Osteoblast (primary cell): ENCODE results near the gene CRYBB3. TPM values are rescaled to one million over a fixed set of nuclear protein-coding genes. Genes with fewer than 3 reads are reported as not detected.

Experiments
- DNase-seq: peaks from one replicate; pipeline ENCODE4 v3.0.0; 2011; ENCODE audit warnings: low spot score, mixed read lengths; ENCODE audit not compliant: insufficient read length; ENCODE audit errors: missing footprints
- H2AFZ ChIP-seq: 2 replicates; pipeline ENCODE4 v1.6.0; 2011; ENCODE audit warnings: mild to moderate bottlenecking, low read length
- H3K27ac ChIP-seq: 2 replicates; pipeline ENCODE4 v1.5.1; 2011; ENCODE audit warnings: mild to moderate bottlenecking, low read depth, low read length, moderate library complexity
- H3K27me3 ChIP-seq: 2 replicates; pipeline ENCODE4 v1.6.0; 2012; ENCODE audit warnings: mild to moderate bottlenecking, control low read depth, inconsistent platforms, low read length, moderate library complexity; ENCODE audit not compliant: insufficient read depth
- H3K36me3 ChIP-seq: 2 replicates; pipeline ENCODE4 v1.5.1; 2011; ENCODE audit warnings: mild to moderate bottlenecking, low read length, control low read depth, moderate library complexity; ENCODE audit not compliant: insufficient read depth
- H3K4me1 ChIP-seq: 2 replicates; pipeline ENCODE4 v1.5.1; 2011; ENCODE audit warnings: mild to moderate bottlenecking, low read length, control low read depth, moderate library complexity; ENCODE audit not compliant: insufficient read depth
- H3K4me2 ChIP-seq: 2 replicates; pipeline ENCODE4 v1.6.0; 2011; ENCODE audit warnings: mild to moderate bottlenecking, low read length; ENCODE audit not compliant: insufficient read depth
- H3K4me3 ChIP-seq: fragments of 200-600 bp; sonication (generic); 3 replicates; pipeline ENCODE4 v1.5.1; 2012; ENCODE audit warnings: mild to moderate bottlenecking, low read length, inconsistent platforms; ENCODE audit not compliant: insufficient read depth
- H3K79me2 ChIP-seq: 2 replicates; pipeline ENCODE4 v1.6.0; 2012; ENCODE audit warnings: mild to moderate bottlenecking, low read length, control low read depth, inconsistent platforms; ENCODE audit not compliant: insufficient read depth
- H3K9me3 ChIP-seq: 2 replicates; pipeline ENCODE4 v1.5.1; 2011; ENCODE audit warnings: low read depth, low read length, control low read depth
- H4K20me1 ChIP-seq: 2 replicates; pipeline ENCODE4 v1.6.0; 2012; ENCODE audit warnings: mild to moderate bottlenecking, low read length, control low read depth; ENCODE audit not compliant: insufficient read depth
- total RNA-seq: library from RNA; depleted of rRNA; stranded (reverse); fragments of >200 nt; gene quantifications from 2 replicates; pipeline ENCODE4 v1.2.3, GENCODE V29; 2012
- TF ChIP-seq, protein P1 (sequence below): IDR thresholded peaks from 2 replicates; pipeline ENCODE4 v1.5.1; 2011; ENCODE audit warnings: mild to moderate bottlenecking, low read depth, low read length, moderate library complexity; ENCODE audit errors: extremely low read depth

The CRYBB3 gene
- total RNA-seq, 1 donor = not detected

DNA sequence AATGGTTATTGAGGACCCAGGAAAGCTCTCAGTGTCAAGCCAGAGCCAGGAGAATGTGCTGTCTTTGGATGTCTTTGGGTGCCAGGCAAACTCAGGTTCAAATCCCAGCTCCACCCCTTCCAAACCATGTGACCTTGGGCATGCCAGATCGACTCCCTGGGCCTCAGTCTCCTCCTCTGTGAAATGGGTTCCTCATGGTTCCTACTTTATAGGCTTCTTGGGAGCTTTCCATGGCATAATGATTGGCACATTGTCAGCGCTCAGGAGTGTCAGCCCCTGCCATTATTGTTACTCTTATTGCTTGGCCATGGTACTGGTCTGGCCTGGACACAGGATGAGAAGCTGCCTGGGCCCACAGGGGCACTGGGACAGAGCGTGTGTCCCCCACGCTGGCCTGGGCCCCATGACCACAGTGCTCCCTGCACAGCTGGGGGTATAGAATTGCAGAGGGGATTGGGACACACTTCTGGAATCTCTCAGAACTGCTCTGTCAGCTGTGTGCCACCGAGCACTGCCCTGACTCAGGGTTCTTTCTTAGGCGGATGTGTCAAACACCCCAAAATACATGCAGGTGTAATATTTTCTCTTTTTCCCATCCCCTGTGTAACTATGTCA, 37.6 kb upstream of the CRYBB3 start:
- no peak overlapping the region for H3K27ac ChIP-seq
- H3K4me3 ChIP-seq = no peak overlapping the region
- H2AFZ ChIP-seq = no peak overlapping the region
- no peaks in the 10 kb centered on the region for H3K36me3 ChIP-seq
- H3K79me2 ChIP-seq = no peaks in the 10 kb centered on the region
- TF ChIP-seq, protein P1, sequence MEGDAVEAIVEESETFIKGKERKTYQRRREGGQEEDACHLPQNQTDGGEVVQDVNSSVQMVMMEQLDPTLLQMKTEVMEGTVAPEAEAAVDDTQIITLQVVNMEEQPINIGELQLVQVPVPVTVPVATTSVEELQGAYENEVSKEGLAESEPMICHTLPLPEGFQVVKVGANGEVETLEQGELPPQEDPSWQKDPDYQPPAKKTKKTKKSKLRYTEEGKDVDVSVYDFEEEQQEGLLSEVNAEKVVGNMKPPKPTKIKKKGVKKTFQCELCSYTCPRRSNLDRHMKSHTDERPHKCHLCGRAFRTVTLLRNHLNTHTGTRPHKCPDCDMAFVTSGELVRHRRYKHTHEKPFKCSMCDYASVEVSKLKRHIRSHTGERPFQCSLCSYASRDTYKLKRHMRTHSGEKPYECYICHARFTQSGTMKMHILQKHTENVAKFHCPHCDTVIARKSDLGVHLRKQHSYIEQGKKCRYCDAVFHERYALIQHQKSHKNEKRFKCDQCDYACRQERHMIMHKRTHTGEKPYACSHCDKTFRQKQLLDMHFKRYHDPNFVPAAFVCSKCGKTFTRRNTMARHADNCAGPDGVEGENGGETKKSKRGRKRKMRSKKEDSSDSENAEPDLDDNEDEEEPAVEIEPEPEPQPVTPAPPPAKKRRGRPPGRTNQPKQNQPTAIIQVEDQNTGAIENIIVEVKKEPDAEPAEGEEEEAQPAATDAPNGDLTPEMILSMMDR = no peak
- H3K27me3 ChIP-seq = no peaks in the 10 kb centered on the region
- H4K20me1 ChIP-seq = peaks cover 29% of the 10 kb centered on the region
- DNase-seq = no peak
- H3K4me1 ChIP-seq = peaks cover 8% of the 10 kb centered on the region
- H3K4me2 ChIP-seq = no peak overlapping the region
- no peaks in the 10 kb centered on the region for H3K9me3 ChIP-seq

GRCh38 chr22:25162561-25162960, 37.1 kb upstream of the CRYBB3 start:
- H3K4me2 ChIP-seq = no peak overlapping the region
- no peaks in the 10 kb centered on the region for H3K79me2 ChIP-seq
- no peak overlapping the region for H2AFZ ChIP-seq
- peaks cover 8% of the 10 kb centered on the region for H3K4me1 ChIP-seq
- H4K20me1 ChIP-seq = peaks cover 28% of the 10 kb centered on the region
- H3K27ac ChIP-seq = no peak overlapping the region
- no peaks in the 10 kb centered on the region for H3K27me3 ChIP-seq
- no peak for DNase-seq
- no peak overlapping the region for H3K4me3 ChIP-seq
- no peaks in the 10 kb centered on the region for H3K36me3 ChIP-seq
- no peaks in the 10 kb centered on the region for H3K9me3 ChIP-seq
- TF ChIP-seq, protein P1 = no peak

- TF ChIP-seq, protein P1 = no peak
- peaks cover 15% of the 10 kb centered on the region for H4K20me1 ChIP-seq
- no peaks in the 10 kb centered on the region for H3K27me3 ChIP-seq
- H3K79me2 ChIP-seq = no peaks in the 10 kb centered on the region
- H3K4me2 ChIP-seq = no peak overlapping the region
- no peak overlapping the region for H3K4me3 ChIP-seq
- H3K4me1 ChIP-seq = peaks cover 3% of the 10 kb centered on the region
- no peak for DNase-seq
- no peak overlapping the region for H2AFZ ChIP-seq
- no peak overlapping the region for H3K27ac ChIP-seq
- H3K36me3 ChIP-seq = no peaks in the 10 kb centered on the region
- no peaks in the 10 kb centered on the region for H3K9me3 ChIP-seq
Measured at GRCh38 chr22:25165785-25166184, 33.9 kb upstream of the CRYBB3 start.

DNA sequence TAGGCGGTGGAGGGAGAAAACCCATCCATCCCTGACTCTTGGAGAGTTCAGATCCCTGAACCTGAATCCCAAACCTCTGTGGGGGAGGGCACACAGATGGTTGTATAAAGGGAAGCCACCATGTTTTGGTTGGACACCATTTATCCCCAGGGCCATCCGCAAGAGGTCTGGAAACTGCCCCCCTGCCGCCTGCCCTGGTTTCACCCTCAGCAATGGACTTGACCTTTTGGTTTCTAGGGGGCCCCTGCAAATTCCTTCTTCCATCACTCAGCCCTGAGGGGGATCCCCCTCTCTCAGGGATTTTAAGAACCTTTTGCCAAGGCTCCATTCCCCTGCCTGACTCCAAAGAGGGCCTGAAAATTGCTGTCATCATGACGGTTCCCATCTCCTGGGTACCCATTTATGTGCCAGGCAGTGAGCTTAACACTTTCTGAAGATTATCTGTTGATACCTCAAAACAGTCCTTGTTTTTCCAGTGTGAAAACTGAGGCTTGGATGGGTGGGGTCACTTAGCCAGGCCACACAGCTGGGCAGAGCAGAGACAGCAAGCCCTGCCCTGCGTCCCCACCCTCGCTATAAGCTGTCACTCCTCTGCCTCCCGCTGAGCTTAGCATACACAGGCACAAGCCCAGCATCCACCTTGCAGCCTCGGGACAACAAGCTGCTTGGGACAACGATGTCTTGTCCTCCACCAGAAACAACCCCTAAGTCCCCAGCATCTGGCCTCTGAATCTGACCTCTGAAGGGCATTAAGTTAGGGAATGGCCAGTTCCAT, 33.2 kb upstream of the CRYBB3 start:
- Histone ChIP-seq H3K4me3 (no peak overlapping the region), H3K9me3 (no peaks in the 10 kb centered on the region), H3K27ac (no peak overlapping the region), H3K4me1 (peaks cover 3% of the 10 kb centered on the region), H3K36me3 (no peaks in the 10 kb centered on the region), H3K79me2 (no peaks in the 10 kb centered on the region), H3K27me3 (no peaks in the 10 kb centered on the region), H3K4me2 (no peak overlapping the region), H2AFZ (no peak overlapping the region), H4K20me1 (peaks cover 11% of the 10 kb centered on the region)
- no peak for DNase-seq
- TF ChIP-seq, protein P1 = no peak
